Upper lobe of left lung (tissue), 6 donors: Measurements from ENCODE around the gene CLDN14. TPM values are rescaled to one million over a fixed set of nuclear protein-coding genes. Genes with fewer than 3 reads are reported as not detected.

Source experiments
- ATAC-seq, 2 donors: fragments of 200-7000 bp; cut with Tn5 transposase; one replicate each; pipeline ENCODE4 v1.9.1; 2022; ENCODE audit warnings: mild to moderate bottlenecking in 2 of 2, moderate library complexity in 2 of 2; ENCODE audit not compliant: low FRiP score in 2 of 2
- DNase-seq, 2 donors: peaks; one replicate each; pipeline ENCODE4 v3.0.0-alpha.2; 2019 to 2020
- H3K27ac ChIP-seq, 4 donors: fragments of 200-600 bp; sonication (generic); one replicate each; pipeline ENCODE4 v1.5.1; 2016 to 2019
- H3K27me3 ChIP-seq, 4 donors: fragments of 200-600 bp; sonication (generic); one replicate each; pipeline ENCODE4 v1.5.1; 2017 to 2019
- H3K36me3 ChIP-seq, 4 donors: fragments of 200-600 bp; sonication (generic); one replicate each; pipeline ENCODE4 v1.5.1; 2016 to 2019
- H3K4me1 ChIP-seq, 4 donors: fragments of 200-600 bp; sonication (generic); one replicate each; pipeline ENCODE4 v1.5.1; 2018 to 2019
- H3K4me3 ChIP-seq, 4 donors: fragments of 200-600 bp; sonication (generic); one replicate each; pipeline ENCODE4 v1.5.1; 2017 to 2019; ENCODE audit warnings: mild to moderate bottlenecking in 2 of 4, moderate library complexity in 1 of 4
- H3K9me3 ChIP-seq, 4 donors: fragments of 200-600 bp; sonication (generic); one replicate each; pipeline ENCODE4 v1.5.1; 2018 to 2019
- EP300 ChIP-seq, 4 donors: sonication (generic); formaldehyde crosslinking; IDR thresholded peaks; one replicate each; pipeline ENCODE4 v1.5.1; 2017; ENCODE audit warnings: antibody characterized with exemption in 4 of 4, control low read depth in 2 of 4
- POLR2A ChIP-seq, 4 donors: fragments of 450-650 bp; IDR thresholded peaks; one replicate each; pipeline ENCODE4 v1.5.1; 2016 to 2017; ENCODE audit warnings: antibody characterized with exemption in 4 of 4, mild to moderate bottlenecking in 2 of 4
- POLR2AphosphoS5 ChIP-seq, 2 donors: sonication (generic); formaldehyde crosslinking; IDR thresholded peaks; one replicate each; pipeline ENCODE4 v1.5.1; 2017; ENCODE audit warnings: antibody characterized with exemption in 2 of 2
- WGBS, 2 donors: methylation state at CpG; one replicate each; pipeline ENCODE4 v1.1.5; 2017 to 2018; 5-methylcytosine and 5-hydroxymethylcytosine counted together
- total RNA-seq, 6 donors: library from RNA; depleted of rRNA in 4 of 6; stranded (reverse); fragments of >200 nt in 4 of 6; gene quantifications; one replicate each; pipeline versions ENCODE4 v1.1.0 to v1.2.1, GENCODE V29; 2016 to 2021
- TF ChIP-seq, protein P1 (sequence below), 6 experiments: fragments of 450-650 bp in 4 of 6; fragments of 200-600 bp in 2 of 6; sonication (generic) in 2 of 6; IDR thresholded peaks; one replicate each; pipeline ENCODE4 v1.5.1; 2016 to 2019; ENCODE audit warnings: antibody characterized with exemption in 6 of 6
- donor health status: DM: no; HTN: no; CAD: no; lungs with moderate emphysema.
- donor health status: DM: no; HTN: yes; CAD: no; lungs with severe emphysema.

Gene CLDN14
- total RNA-seq, 6 donors from 2014 or later = 0.47 TPM; not detected in 5

DNA sequence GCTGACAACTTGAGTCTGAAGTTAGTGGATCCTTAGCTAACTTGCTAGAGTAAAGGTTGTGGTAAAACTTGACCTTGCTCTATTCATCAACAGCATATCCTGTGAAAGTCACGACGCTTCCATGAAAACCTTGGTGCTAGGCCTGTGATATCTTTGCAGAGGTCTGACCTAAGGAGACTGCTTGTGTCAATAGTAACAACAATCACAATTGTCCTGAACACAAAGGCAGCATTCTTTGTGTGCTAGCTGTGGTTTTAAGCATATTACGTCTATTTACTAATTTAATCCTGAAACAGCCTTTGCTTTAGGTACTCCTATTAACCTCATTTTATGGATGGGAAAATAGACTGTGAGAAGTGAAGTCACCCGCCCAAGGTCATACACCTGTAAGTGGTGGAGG, 2.8 kb upstream of the CLDN14 start:
- Histone ChIP-seq H3K27me3 (no peaks in the 10 kb centered on the region), H3K27ac (no peak overlapping the region), H3K9me3 (no peaks in the 10 kb centered on the region), H3K36me3 (no peaks in the 10 kb centered on the region), H3K4me1 (no peaks in the 10 kb centered on the region), H3K4me3 (no peak overlapping the region)
- 88 to 93% methylated on average over 4 of the region's 4 CpGs for WGBS, 2 donors
- TF ChIP-seq POLR2A (IDR thresholded peaks at IDR 0.05) (no peak), POLR2AphosphoS5 (IDR thresholded peaks at IDR 0.05) (no peak), EP300 (IDR thresholded peaks at IDR 0.05) (no peak)
- TF ChIP-seq, protein P1, sequence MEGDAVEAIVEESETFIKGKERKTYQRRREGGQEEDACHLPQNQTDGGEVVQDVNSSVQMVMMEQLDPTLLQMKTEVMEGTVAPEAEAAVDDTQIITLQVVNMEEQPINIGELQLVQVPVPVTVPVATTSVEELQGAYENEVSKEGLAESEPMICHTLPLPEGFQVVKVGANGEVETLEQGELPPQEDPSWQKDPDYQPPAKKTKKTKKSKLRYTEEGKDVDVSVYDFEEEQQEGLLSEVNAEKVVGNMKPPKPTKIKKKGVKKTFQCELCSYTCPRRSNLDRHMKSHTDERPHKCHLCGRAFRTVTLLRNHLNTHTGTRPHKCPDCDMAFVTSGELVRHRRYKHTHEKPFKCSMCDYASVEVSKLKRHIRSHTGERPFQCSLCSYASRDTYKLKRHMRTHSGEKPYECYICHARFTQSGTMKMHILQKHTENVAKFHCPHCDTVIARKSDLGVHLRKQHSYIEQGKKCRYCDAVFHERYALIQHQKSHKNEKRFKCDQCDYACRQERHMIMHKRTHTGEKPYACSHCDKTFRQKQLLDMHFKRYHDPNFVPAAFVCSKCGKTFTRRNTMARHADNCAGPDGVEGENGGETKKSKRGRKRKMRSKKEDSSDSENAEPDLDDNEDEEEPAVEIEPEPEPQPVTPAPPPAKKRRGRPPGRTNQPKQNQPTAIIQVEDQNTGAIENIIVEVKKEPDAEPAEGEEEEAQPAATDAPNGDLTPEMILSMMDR (IDR thresholded peaks at IDR 0.05) = no peak
- ATAC-seq (no peak), DNase-seq (no peak)

DNA sequence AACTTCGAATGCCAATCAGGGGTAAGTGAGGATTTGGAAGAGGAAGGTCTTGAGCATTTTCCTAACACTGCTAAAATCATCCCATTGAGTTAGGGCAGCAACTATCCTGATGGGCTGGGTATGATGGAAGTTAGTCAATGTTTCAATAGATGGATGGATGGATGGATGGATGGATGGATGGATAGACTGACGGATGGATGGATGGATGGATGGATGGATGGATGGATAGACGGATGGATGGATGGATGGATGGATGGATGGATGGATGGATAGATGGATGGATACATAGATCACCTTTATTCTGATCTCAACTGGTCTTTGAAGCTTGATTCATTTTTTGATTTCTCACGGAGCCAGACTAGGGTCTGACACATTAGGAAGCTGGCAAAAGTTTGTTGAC, 2.3 kb upstream of the CLDN14 start:
- DNase-seq (no peak), ATAC-seq (no peak)
- Histone ChIP-seq H3K36me3 (no peaks in the 10 kb centered on the region), H3K27ac (no peak overlapping the region), H3K27me3 (no peaks in the 10 kb centered on the region), H3K4me3 (no peak overlapping the region), H3K4me1 (no peaks in the 10 kb centered on the region), H3K9me3 (no peaks in the 10 kb centered on the region)
- 67 to 84% methylated on average over 4 of the region's 4 CpGs for WGBS, 2 donors
- TF ChIP-seq, protein P1 (IDR thresholded peaks at IDR 0.05) = no peak
- no peak for TF ChIP-seq EP300 (IDR thresholded peaks at IDR 0.05)
- no peak for TF ChIP-seq POLR2AphosphoS5 (IDR thresholded peaks at IDR 0.05)
- TF ChIP-seq POLR2A (IDR thresholded peaks at IDR 0.05) = no peak

DNA sequence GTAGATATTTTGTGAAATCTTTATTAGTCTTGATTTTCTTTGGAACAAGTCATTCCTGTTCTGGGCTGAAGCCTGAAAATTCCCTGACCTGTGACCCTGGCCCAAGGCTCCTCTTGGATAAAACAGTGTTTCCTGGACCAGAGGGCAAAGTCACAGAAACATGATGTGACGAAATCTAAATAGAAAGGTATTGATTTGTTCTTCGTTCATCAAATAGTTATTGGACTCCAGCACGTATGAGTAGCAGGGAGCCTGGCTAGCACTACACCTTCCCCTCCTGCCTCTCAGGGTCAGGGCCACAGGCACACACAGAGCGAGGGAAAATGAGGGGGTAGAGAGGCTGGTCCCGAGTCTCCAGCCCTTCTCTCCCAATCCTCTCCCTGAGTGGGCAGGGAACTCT, 1.7 kb upstream of the CLDN14 start:
- H3K27ac ChIP-seq = no peak overlapping the region
- no peaks in the 10 kb centered on the region for H3K4me1 ChIP-seq
- WGBS, 2 donors = 74 to 85% methylated on average over 4 to 5 of the region's 5 CpGs
- H3K4me3 ChIP-seq = no peak overlapping the region
- no peaks in the 10 kb centered on the region for H3K27me3 ChIP-seq
- DNase-seq = no peak
- H3K36me3 ChIP-seq = no peaks in the 10 kb centered on the region
- no peak for ATAC-seq
- H3K9me3 ChIP-seq = no peaks in the 10 kb centered on the region
- no peak for TF ChIP-seq POLR2A (IDR thresholded peaks at IDR 0.05)
- TF ChIP-seq EP300 (IDR thresholded peaks at IDR 0.05) = no peak

DNA sequence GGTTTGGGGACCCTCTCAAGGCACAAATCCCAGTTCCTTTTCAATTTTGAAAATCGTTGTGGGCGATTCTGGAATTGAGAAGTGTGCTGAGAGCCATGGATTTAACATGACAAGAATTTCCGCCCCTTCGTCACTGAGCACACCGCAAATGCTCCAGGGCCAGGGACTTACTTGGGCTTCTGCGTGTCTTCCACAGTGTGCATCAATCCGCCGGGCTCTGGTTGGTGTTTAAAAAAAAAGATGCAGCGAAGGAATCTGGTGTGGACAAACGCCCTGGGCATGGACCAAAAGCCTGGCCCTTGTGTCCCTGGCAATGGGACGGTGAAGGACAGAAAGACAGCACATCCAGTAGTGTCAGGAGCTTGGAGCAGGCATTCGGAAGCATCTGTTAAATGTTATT, 696 bp upstream of the CLDN14 start:
- H3K4me3 ChIP-seq = no peak overlapping the region
- H3K27ac ChIP-seq = no peak overlapping the region
- ATAC-seq = no peak
- 81 to 90% methylated on average over 12 of the region's 12 CpGs for WGBS, 2 donors
- no peaks in the 10 kb centered on the region for H3K4me1 ChIP-seq
- TF ChIP-seq EP300 (IDR thresholded peaks at IDR 0.05) = no peak
- no peak for TF ChIP-seq POLR2A (IDR thresholded peaks at IDR 0.05)
- TF ChIP-seq POLR2AphosphoS5 (IDR thresholded peaks at IDR 0.05) = no peak
- TF ChIP-seq, protein P1 (IDR thresholded peaks at IDR 0.05) = no peak
- no peaks in the 10 kb centered on the region for H3K9me3 ChIP-seq
- no peak for DNase-seq
- H3K27me3 ChIP-seq = no peaks in the 10 kb centered on the region
- no peaks in the 10 kb centered on the region for H3K36me3 ChIP-seq

DNA sequence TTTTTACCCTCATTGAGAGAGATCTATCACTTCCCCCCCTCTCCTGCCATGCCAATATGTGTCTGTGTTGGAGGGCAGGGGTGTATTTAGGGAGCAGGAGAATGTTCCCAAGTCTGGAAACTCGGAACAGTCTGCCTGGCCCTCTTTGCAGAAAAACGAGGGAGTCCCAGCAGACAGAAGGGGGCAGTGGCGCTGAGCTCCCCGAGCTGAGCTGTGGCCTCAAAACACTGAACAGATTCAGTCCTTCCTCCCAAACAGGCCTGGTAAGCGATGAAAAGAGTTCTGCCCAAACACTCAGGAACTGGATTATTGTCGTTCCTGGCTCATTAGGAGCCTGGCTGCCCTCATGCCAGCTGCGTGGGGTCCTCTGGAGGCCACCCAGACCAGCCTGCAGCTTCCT, 981 bp downstream of the CLDN14 start:
- Histone ChIP-seq H3K27me3 (no peaks in the 10 kb centered on the region), H3K27ac (no peak overlapping the region), H3K9me3 (no peaks in the 10 kb centered on the region), H3K36me3 (no peaks in the 10 kb centered on the region), H3K4me1 (no peaks in the 10 kb centered on the region), H3K4me3 (no peak overlapping the region)
- WGBS, 2 donors = 53 to 65% methylated on average over 7 of the region's 7 CpGs
- ATAC-seq = no peak
- no peak for DNase-seq
- TF ChIP-seq POLR2A (IDR thresholded peaks at IDR 0.05) (no peak), EP300 (IDR thresholded peaks at IDR 0.05) (no peak), POLR2AphosphoS5 (IDR thresholded peaks at IDR 0.05) (no peak)
- TF ChIP-seq, protein P1 (IDR thresholded peaks at IDR 0.05) = no peak
